Panc1 (cell line): ENCODE results near the gene STPG4.

ENCODE experiments used
- CTCF ChIP-seq: fragments of 450-650 bp; IDR thresholded peaks from 2 replicates; pipeline ENCODE4 v1.5.1; 2017; ENCODE audit warnings: mild to moderate bottlenecking
- POLR2AphosphoS5 ChIP-seq: IDR thresholded peaks from 2 replicates; pipeline ENCODE4 v1.6.1; 2012; ENCODE audit warnings: mild to moderate bottlenecking, low read depth, low read length, moderate library complexity
- REST ChIP-seq, 2 experiments: IDR thresholded peaks; 2 replicates each; pipeline ENCODE4 v1.6.1; 2011 to 2012; ENCODE audit warnings: low read depth in 2 of 2, control low read depth in 1 of 2, low read length in 1 of 2, mild to moderate bottlenecking in 1 of 2, moderate library complexity in 1 of 2; ENCODE audit not compliant: insufficient read depth in 1 of 2
- TCF7L2 ChIP-seq: IDR thresholded peaks from 2 replicates; pipeline ENCODE4 v1.6.1; 2011; ENCODE audit warnings: mild to moderate bottlenecking, low read depth, low read length, inconsistent platforms

- TF ChIP-seq POLR2AphosphoS5: no peak
- peak; percentile 14; the same call in 1 of the 2 replicates for TF ChIP-seq CTCF
- no peak for TF ChIP-seq REST (IDR thresholded peaks at IDR 0.05; ENCODE audit: insufficient read depth in 1 of 2, low read depth in 2 of 2, low read length in 1 of 2)
- no peak for TF ChIP-seq TCF7L2
Measured at GRCh38 chr2:47177043-47177565, 22.0 kb upstream of the STPG4 start.
